ENCODE data around the gene SURF1.

The SURF1 gene

GRCh38 chr9:133315997-133316396, 40.3 kb downstream of the SURF1 start:
- no peak for DNase-seq

- DNase-seq: no peak
Measured at GRCh38 chr9:133309608-133310007, 46.7 kb downstream of the SURF1 start.

GRCh38 chr9:133307301-133307700, 49.0 kb downstream of the SURF1 start:
- DNase-seq: no peak

- DNase-seq: no peak
Measured at GRCh38 chr9:133306242-133307204, 49.8 kb downstream of the SURF1 start.

GRCh38 chr9:133305731-133306130, 50.6 kb downstream of the SURF1 start:
- no peak for DNase-seq

- no peak for DNase-seq
Measured at GRCh38 chr9:133304477-133305377, 51.6 kb downstream of the SURF1 start.

- no peak for DNase-seq
Measured at GRCh38 chr9:133304158-133304470, 52.2 kb downstream of the SURF1 start.

GRCh38 chr9:133303266-133304157, 52.8 kb downstream of the SURF1 start:
- DNase-seq: no peak

Measured in DMS53 (cell line).